C4-2B (cell line): Measurements from ENCODE around the gene WNT1.

ENCODE experiments used
- CTCF ChIP-seq: fragments of 450-650 bp; conservative IDR thresholded peaks from 2 replicates; pipeline ENCODE4 v1.5.1; 2017; ENCODE audit warnings: mild to moderate bottlenecking
- ZFX ChIP-seq: fragments of 450-650 bp; IDR thresholded peaks from 2 replicates; pipeline ENCODE4 v1.6.1; 2017

- TF ChIP-seq CTCF (no peak), ZFX (no peak)
Observed at GRCh38 chr12:49022558-49023178, 44.5 kb downstream of the WNT1 start.
